IMR-90 (cell line): Measurements from ENCODE around the gene LDB2. TPM values are rescaled to one million over a fixed set of nuclear protein-coding genes. Genes with fewer than 3 reads are reported as not detected.

Experiments used
- ATAC-seq: fragments of 200-7000 bp; cut with Tn5 transposase; 2 replicates; pipeline ENCODE4 v1.9.1; 2020; ENCODE audit warnings: low read depth, mild to moderate bottlenecking, moderate library complexity
- BruUV-seq: library from RNA; stranded (reverse); fragments of 400-500 nt; replicated peaks from 2 replicates; lab custom pipeline; 2021; lab: Mats Ljungman, UMichigan
- CTCF ChIA-PET: fragments of 300-600 bp; formaldehyde crosslinking; extraction: SDS; loops from one replicate; lab custom pipeline; 2021; ENCODE audit warnings: antibody characterized with exemption; lab: Yijun Ruan, JAX
- POLR2A ChIA-PET: fragments of 300-600 bp; sonication (Branson Sonifier 250); formaldehyde crosslinking; loops from one replicate; lab custom pipeline; 2022; ENCODE audit warnings: antibody characterized with exemption; ENCODE audit not compliant: unreplicated experiment; lab: Charles Lee
- DNase-seq: peaks from one replicate; pipeline ENCODE4 v3.0.0; 2013
- H2AFZ ChIP-seq: replicated peaks from 2 replicates; pipeline ENCODE3; 2013; ENCODE audit warnings: low read length, mild to moderate bottlenecking; ENCODE audit not compliant: poor library complexity
- H2AK5ac ChIP-seq: 2 replicates; pipeline ENCODE4 v1.6.1; 2013; ENCODE audit warnings: low read depth, low read length, inconsistent platforms
- H2AK9ac ChIP-seq: replicated peaks from 2 replicates; pipeline ENCODE3; 2013; ENCODE audit warnings: mild to moderate bottlenecking, low read depth, low read length, moderate library complexity; ENCODE audit not compliant: poor library complexity
- H2BK120ac ChIP-seq: 2 replicates; pipeline ENCODE4 v1.6.1; 2013; ENCODE audit warnings: low read depth, low read length, inconsistent platforms
- H2BK15ac ChIP-seq: 3 replicates; pipeline ENCODE4 v1.6.1; 2013; ENCODE audit warnings: low read depth, low read length, inconsistent platforms
- H2BK20ac ChIP-seq: 2 replicates; pipeline ENCODE4 v1.6.1; 2013; ENCODE audit warnings: low read depth, mild to moderate bottlenecking, inconsistent platforms, low read length, moderate library complexity
- H2BK5ac ChIP-seq: 2 replicates; pipeline ENCODE4 v1.6.1; 2013; ENCODE audit warnings: mild to moderate bottlenecking, low read depth, low read length, inconsistent platforms; ENCODE audit not compliant: poor library complexity, severe bottlenecking
- H3K14ac ChIP-seq: replicated peaks from 2 replicates; pipeline ENCODE4 v1.6.1; 2013; ENCODE audit warnings: low read depth, low read length, inconsistent platforms
- H3K18ac ChIP-seq: 2 replicates; pipeline ENCODE4 v1.6.1; 2013; ENCODE audit warnings: low read depth, low read length, control low read depth
- H3K23ac ChIP-seq: 2 replicates; pipeline ENCODE4 v1.6.1; 2013; ENCODE audit warnings: low read depth, low read length, inconsistent platforms
- H3K27ac ChIP-seq: 2 replicates; pipeline ENCODE4 v1.5.1; 2013; ENCODE audit warnings: mild to moderate bottlenecking, control low read depth, low read length; ENCODE audit not compliant: insufficient read depth
- H3K27me3 ChIP-seq: 2 replicates; pipeline ENCODE4 v1.6.1; 2013; ENCODE audit warnings: low read length; ENCODE audit not compliant: control insufficient read depth, insufficient read depth
- H3K36me3 ChIP-seq: 2 replicates; pipeline ENCODE4 v1.6.1; 2013; ENCODE audit warnings: low read length, mixed read lengths; ENCODE audit not compliant: control insufficient read depth, insufficient read depth
- H3K4ac ChIP-seq: 2 replicates; pipeline ENCODE4 v1.6.1; 2013; ENCODE audit warnings: low read depth, low read length, inconsistent platforms
- H3K4me1 ChIP-seq: 2 replicates; pipeline ENCODE4 v1.6.1; 2013; ENCODE audit warnings: low read length, mixed read lengths; ENCODE audit not compliant: control insufficient read depth, insufficient read depth
- H3K4me2 ChIP-seq: 2 replicates; pipeline ENCODE4 v1.6.1; 2013; ENCODE audit warnings: low read depth, mild to moderate bottlenecking, control low read depth, low read length, moderate library complexity
- H3K4me3 ChIP-seq: 2 replicates; pipeline ENCODE4 v1.5.1; 2013; ENCODE audit warnings: low read depth, mild to moderate bottlenecking, control low read depth, low read length, moderate library complexity; ENCODE audit not compliant: insufficient read depth
- H3K56ac ChIP-seq: 2 replicates; pipeline ENCODE4 v1.6.1; 2013; ENCODE audit warnings: low read length, inconsistent platforms; ENCODE audit not compliant: insufficient read depth; ENCODE audit errors: extremely low read depth
- H3K79me1 ChIP-seq, 2 experiments: 2 replicates each; pipeline ENCODE4 v1.6.1; 2013; ENCODE audit warnings: low read length in 2 of 2, inconsistent platforms in 1 of 2, low read depth in 1 of 2
- H3K9ac ChIP-seq: 2 replicates; pipeline ENCODE4 v1.6.1; 2013; ENCODE audit warnings: low read depth, low read length, control low read depth
- H3K9me1 ChIP-seq: 2 replicates; pipeline ENCODE4 v1.6.1; 2013; ENCODE audit warnings: low read length, inconsistent platforms; ENCODE audit not compliant: insufficient read depth
- H3K9me3 ChIP-seq: 2 replicates; pipeline ENCODE4 v1.6.1; 2013; ENCODE audit warnings: low read length; ENCODE audit not compliant: control insufficient read depth, insufficient read depth
- H4K20me1 ChIP-seq: 2 replicates; pipeline ENCODE4 v1.6.1; 2013; ENCODE audit warnings: low read length, inconsistent platforms; ENCODE audit not compliant: insufficient read depth
- H4K5ac ChIP-seq: 2 replicates; pipeline ENCODE4 v1.6.1; 2013; ENCODE audit warnings: mild to moderate bottlenecking, low read depth, low read length, control low read depth
- H4K8ac ChIP-seq, 2 experiments: 2 replicates each; pipeline ENCODE4 v1.6.1; 2013; ENCODE audit warnings: low read depth in 2 of 2, low read length in 2 of 2, control low read depth in 1 of 2, inconsistent platforms in 1 of 2
- H4K91ac ChIP-seq: 2 replicates; pipeline ENCODE4 v1.6.1; 2013; ENCODE audit warnings: low read depth, low read length, inconsistent platforms; ENCODE audit not compliant: insufficient read depth
- BHLHE40 ChIP-seq: fragments of 150-350 bp; IDR thresholded peaks from 2 replicates; pipeline ENCODE4 v1.6.1; 2016; ENCODE audit warnings: mild to moderate bottlenecking, low read depth, low read length
- CEBPB ChIP-seq: IDR thresholded peaks from 2 replicates; pipeline ENCODE4 v1.6.1; 2012; ENCODE audit warnings: low read depth, low read length, improper control_type of control experiment
- CHD1 ChIP-seq: IDR thresholded peaks from 2 replicates; pipeline ENCODE4 v1.6.1; 2012; ENCODE audit warnings: low read depth, low read length, improper control_type of control experiment
- CTCF ChIP-seq: conservative IDR thresholded peaks from 2 replicates; pipeline ENCODE4 v1.5.1; 2012; ENCODE audit warnings: mild to moderate bottlenecking, low read depth, low read length, improper control_type of control experiment
- ELK1 ChIP-seq: fragments of 150-350 bp; IDR thresholded peaks from 2 replicates; pipeline ENCODE4 v1.6.1; 2016; ENCODE audit warnings: low read depth, mild to moderate bottlenecking, low read length, moderate library complexity, borderline replicate concordance
- FOS ChIP-seq: fragments of 150-350 bp; IDR thresholded peaks from 2 replicates; pipeline ENCODE4 v1.6.1; 2016; ENCODE audit warnings: low read depth, low read length
- MAFK ChIP-seq: IDR thresholded peaks from 2 replicates; pipeline ENCODE4 v1.6.1; 2012; ENCODE audit warnings: low read depth, low read length, improper control_type of control experiment
- MAZ ChIP-seq: IDR thresholded peaks from 2 replicates; pipeline ENCODE4 v1.6.1; 2012; ENCODE audit warnings: low read depth, mild to moderate bottlenecking, low read length, improper control_type of control experiment, moderate library complexity, borderline replicate concordance
- MXI1 ChIP-seq: IDR thresholded peaks from 2 replicates; pipeline ENCODE4 v1.6.1; 2012; ENCODE audit warnings: low read depth, mild to moderate bottlenecking, low read length, moderate library complexity, borderline replicate concordance
- NFE2L2 ChIP-seq: fragments of 150-350 bp; IDR thresholded peaks from 2 replicates; pipeline ENCODE4 v1.6.1; 2016; ENCODE audit warnings: low read depth, mild to moderate bottlenecking, low read length
- POLR2A ChIP-seq: IDR thresholded peaks from 2 replicates; pipeline ENCODE4 v1.6.1; 2012; ENCODE audit warnings: mild to moderate bottlenecking, low read depth, low read length
- RAD21 ChIP-seq: IDR thresholded peaks from 2 replicates; pipeline ENCODE4 v1.6.1; 2012; ENCODE audit warnings: low read length, improper control_type of control experiment
- RCOR1 ChIP-seq: IDR thresholded peaks from 2 replicates; pipeline ENCODE4 v1.6.1; 2012; ENCODE audit warnings: mild to moderate bottlenecking, low read length, improper control_type of control experiment; ENCODE audit not compliant: insufficient replicate concordance
- RFX5 ChIP-seq: IDR thresholded peaks from 2 replicates; pipeline ENCODE4 v1.8.0; 2012; ENCODE audit warnings: low read depth, mild to moderate bottlenecking, low read length, moderate library complexity
- SMC3 ChIP-seq: fragments of 150-350 bp; IDR thresholded peaks from 2 replicates; pipeline ENCODE4 v1.6.1; 2016; ENCODE audit warnings: low read depth, mild to moderate bottlenecking, antibody characterized with exemption, low read length, moderate library complexity
- USF2 ChIP-seq: fragments of 150-350 bp; IDR thresholded peaks from 2 replicates; pipeline ENCODE4 v1.6.1; 2017; ENCODE audit warnings: mild to moderate bottlenecking, antibody characterized with exemption, low read length, low read depth
- WGBS, 2 experiments: methylation state at CpG; one replicate each; pipeline versions ENCODE4 v1.1.5 to v1.1.7; 2013; ENCODE audit warnings: missing lambda C conversion rate in 2 of 2; ENCODE audit not compliant: insufficient read length in 1 of 2; ENCODE audit errors: extremely low coverage in 2 of 2; 5-methylcytosine and 5-hydroxymethylcytosine counted together
- dilution Hi-C: fragments of 300-500 bp; cut with HindIII; formaldehyde crosslinking; loops from one replicate; pipeline ENCODE4 v1.14.3; 2018; ENCODE audit warnings: low sequenced_read_pairs; ENCODE audit not compliant: unreplicated experiment
- in situ Hi-C: fragments of 300-500 bp; cut with MboI; formaldehyde crosslinking; loops from 3 replicates; pipeline ENCODE4 v1.14.3; 2019; ENCODE audit warnings: low sequenced_read_pairs, inconsistent platforms, mixed read lengths
- intact Hi-C: fragments of 100-400 bp; cut with micrococcal nuclease; formaldehyde crosslinking; loops from 2 replicates; pipeline ENCODE4 v1.10.0; 2022
- polyA plus RNA-seq, 3 experiments: library from polyadenylated mRNA; depleted of rRNA; stranded (reverse); fragments of >200 nt; gene quantifications; 2 replicates each; pipeline ENCODE4 v1.2.3, GENCODE V29; 2012; ENCODE audit warnings: low replicate concordance in 1 of 3
- total RNA-seq: library from RNA; depleted of rRNA; stranded (reverse); fragments of >200 nt; gene quantifications from 2 replicates; pipeline ENCODE4 v1.2.3, GENCODE V29; 2012

LDB2 gene
- total and polyA plus RNA-seq, 2 of the 4 experiments (the other 2 are of a cell fraction): 67.9 to 116 TPM

GRCh38 chr4:16670727-16671126 lies 227.7 kb downstream of the LDB2 start:
- ChIA-PET POLR2A (no interaction called here), CTCF (no interaction called here)
- Histone ChIP-seq H3K23ac (no peak overlapping the region), H2BK5ac (no peak overlapping the region), H2BK20ac (no peak overlapping the region), H2BK120ac (no peak overlapping the region), H3K4me2 (no peak overlapping the region), H4K20me1 (peaks cover 3% of the 10 kb centered on the region; the same call in 1 of the 2 replicates), H2AK9ac (no peak overlapping the region), H3K27ac (no peak overlapping the region), H3K4me3 (no peak overlapping the region), H2BK15ac (no peak overlapping the region), H4K91ac (no peak overlapping the region), H3K9ac (no peak overlapping the region), H3K56ac (no peak overlapping the region), H4K8ac (no peak overlapping the region), H3K4me1 (peaks cover 20% of the 10 kb centered on the region), H3K14ac (no peak overlapping the region), H3K4ac (no peak overlapping the region), H3K9me1 (peaks cover 13% of the 10 kb centered on the region), H3K79me1 (peaks cover 0 to 12% of the 10 kb centered on the region in 2 experiments; a peak in 2 of 4 replicates), H3K27me3 (no peaks in the 10 kb centered on the region), H4K5ac (no peak overlapping the region), H3K36me3 (no peaks in the 10 kb centered on the region), H3K18ac (no peak overlapping the region), H2AFZ (no peak overlapping the region), H2AK5ac (no peak overlapping the region), H3K9me3 (no peaks in the 10 kb centered on the region)
- ATAC-seq: no peak
- dilution Hi-C loops: no loop called here
- in situ Hi-C loops: no loop called here
- intact Hi-C loops: no loop called here
- no peak for DNase-seq
- no TSS peak for BruUV-seq
- WGBS, 2 experiments: no CpG with 5 or more reads among the region's 1 CpG
- TF ChIP-seq POLR2A (no peak), BHLHE40 (no peak), NFE2L2 (no peak), USF2 (no peak), RCOR1 (no peak), RAD21 (no peak), MAZ (no peak), MAFK (no peak), RFX5 (no peak), CTCF (no peak), CEBPB (no peak), FOS (no peak), ELK1 (no peak), SMC3 (no peak), MXI1 (no peak), CHD1 (no peak)
